ENCODE data around the gene SARNP.

GRCh38 chr12:55795950-55796349 lies 21.6 kb downstream of the SARNP start:
- TF ChIP-seq POLR2A (IDR thresholded peaks at IDR 0.05) (no peak), CTCF (IDR thresholded peaks at IDR 0.05) (no peak)
